Measurements from ENCODE around the gene ASPM. TPM values are rescaled to one million over a fixed set of nuclear protein-coding genes. Genes with fewer than 3 reads are reported as not detected.

ASPM gene
- total and polyA plus RNA-seq, 7 experiments from 2014 or later, result 0.03 to 48.8 (median 0.16) TPM; not detected in 1

- Mint-ChIP-seq H3K9me3 (no peaks in the 10 kb centered on the region), H3K27ac (no peak overlapping the region)
- intact Hi-C loops (cut with micrococcal nuclease), result no loop called here
These were observed 50.3 kb downstream of the ASPM start for GRCh38 chr1:197096137-197096536.

DNA sequence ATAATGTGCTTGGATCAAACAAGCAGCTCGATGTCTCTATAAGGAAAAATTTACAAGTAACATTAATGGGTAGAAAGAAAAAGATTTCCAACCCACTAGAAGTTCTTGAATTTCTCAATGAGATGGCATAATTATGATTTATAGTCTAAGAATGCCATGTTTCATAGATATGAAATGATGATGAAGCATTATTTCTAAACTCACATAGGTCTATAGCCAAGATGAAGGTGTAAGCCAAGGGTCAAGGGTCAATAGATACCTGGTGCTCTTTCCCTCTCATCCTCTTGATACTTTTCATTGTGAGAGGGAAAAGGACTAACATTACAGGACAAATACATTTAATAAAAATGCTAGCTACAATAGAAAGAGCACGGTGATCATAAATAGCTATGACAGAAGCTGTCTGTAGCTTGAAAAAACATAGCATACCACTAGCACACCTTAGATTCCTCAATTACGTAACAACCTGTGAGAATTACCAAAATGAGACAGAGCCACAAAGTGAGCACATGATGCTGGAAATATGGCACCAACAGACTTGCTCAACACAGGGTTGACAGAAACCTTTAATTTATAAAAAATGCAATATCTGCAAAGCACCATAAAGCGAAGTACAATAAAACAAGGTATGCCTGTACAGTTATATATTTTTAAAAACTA is 53.1 kb downstream of the ASPM start:
- CTCF ChIA-PET, result no interaction called here
- no peak overlapping the region for H3K4me3 Mint-ChIP-seq
- POLR2A ChIA-PET, result no interaction called here
- Histone ChIP-seq H3K4me1 (ENCODE audit: control insufficient read depth in 2 of 2, insufficient read depth in 2 of 2, low read length in 2 of 2) (no peaks in the 10 kb centered on the region), H3K4me3 (ENCODE audit: low read length) (no peak overlapping the region), H3K9me3 (ENCODE audit: control insufficient read depth in 2 of 3, low read length in 3 of 3) (no peaks in the 10 kb centered on the region), H3K27ac (ENCODE audit: low read depth, low read length) (no peak overlapping the region), H3K27me3 (ENCODE audit: control insufficient read depth in 2 of 2, insufficient read depth in 2 of 2, low read length in 2 of 2) (no peaks in the 10 kb centered on the region), H3K36me3 (ENCODE audit: control insufficient read depth in 2 of 3, insufficient read depth in 3 of 3, low read length in 3 of 3) (no peaks in the 10 kb centered on the region)
- intact Hi-C loops (cut with micrococcal nuclease), result no loop called here
- H3K4me1 Mint-ChIP-seq, result no peaks in the 10 kb centered on the region
- no peak overlapping the region for H3K27ac Mint-ChIP-seq
- DNase-seq, result no peak
- H3K27me3 Mint-ChIP-seq, result no peaks in the 10 kb centered on the region
- H3K9me3 Mint-ChIP-seq, result no peaks in the 10 kb centered on the region
- no peak for ATAC-seq
- peaks cover 0 to 33% (median 0%) of the 10 kb centered on the region in 5 donors for H3K36me3 Mint-ChIP-seq

More at GRCh38 chr1:197096137-197096536, 50.3 kb downstream of the ASPM start:
- CTCF ChIA-PET, result interaction anchor here (0.6 kb wide), 1 partner anchor 202 kb away, joined by 3 read pairs; no protein-coding TSS in a partner anchor
- H3K4me3 Mint-ChIP-seq, result no peak overlapping the region
- Histone ChIP-seq H3K27ac (ENCODE audit: low read depth, low read length) (no peak overlapping the region), H3K4me1 (ENCODE audit: control insufficient read depth in 2 of 2, insufficient read depth in 2 of 2, low read length in 2 of 2) (no peaks in the 10 kb centered on the region), H3K4me3 (ENCODE audit: low read length) (no peak overlapping the region), H3K36me3 (ENCODE audit: control insufficient read depth in 2 of 3, insufficient read depth in 3 of 3, low read length in 3 of 3) (no peaks in the 10 kb centered on the region), H3K9me3 (ENCODE audit: control insufficient read depth in 2 of 3, low read length in 3 of 3) (no peaks in the 10 kb centered on the region), H3K27me3 (ENCODE audit: control insufficient read depth in 2 of 2, insufficient read depth in 2 of 2, low read length in 2 of 2) (no peaks in the 10 kb centered on the region)
- ATAC-seq, result no peak
- peaks cover 2 to 22% (median 15%) of the 10 kb centered on the region in 7 donors for H3K4me1 Mint-ChIP-seq
- POLR2A ChIA-PET, result no interaction called here
- DNase-seq, result no peak
- peaks cover 0 to 34% (median 0%) of the 10 kb centered on the region in 5 donors for H3K36me3 Mint-ChIP-seq
- H3K27me3 Mint-ChIP-seq, result no peaks in the 10 kb centered on the region

DNA sequence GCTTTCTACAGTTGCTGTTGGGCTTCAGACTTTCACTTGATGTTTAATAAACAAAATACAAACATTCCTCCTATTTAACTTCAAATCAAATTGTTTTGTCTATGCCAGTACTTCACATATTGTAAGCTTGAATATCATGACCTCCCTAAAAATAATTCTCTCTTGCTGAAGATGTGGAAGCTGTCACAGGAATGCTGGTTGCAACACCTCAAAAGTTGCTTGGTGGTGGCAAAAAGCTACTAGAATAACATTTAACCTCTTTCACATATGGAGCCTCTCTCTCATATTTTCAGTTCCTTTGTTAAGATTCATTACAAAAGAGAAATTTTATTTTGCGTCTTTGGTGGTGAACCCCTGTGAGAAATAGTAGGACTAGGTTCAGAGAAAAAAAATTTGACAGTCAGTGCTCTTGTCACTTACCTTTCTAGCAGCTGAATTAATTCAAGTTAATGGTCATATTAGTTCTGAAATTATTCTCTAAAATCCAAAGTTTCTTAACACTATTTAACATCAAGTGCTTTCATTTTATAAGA is 53.9 kb downstream of the ASPM start:
- Mint-ChIP-seq H3K4me3 (no peak overlapping the region), H3K27ac (no peak overlapping the region), H3K4me1 (no peaks in the 10 kb centered on the region), H3K9me3 (no peaks in the 10 kb centered on the region), H3K36me3 (peaks cover 0 to 35% (median 0%) of the 10 kb centered on the region in 5 donors), H3K27me3 (no peaks in the 10 kb centered on the region)
- Histone ChIP-seq H3K4me1 (ENCODE audit: control insufficient read depth in 2 of 2, insufficient read depth in 2 of 2, low read length in 2 of 2) (no peaks in the 10 kb centered on the region), H3K9me3 (ENCODE audit: control insufficient read depth in 2 of 3, low read length in 3 of 3) (no peaks in the 10 kb centered on the region), H3K4me3 (ENCODE audit: low read length) (no peak overlapping the region), H3K27me3 (ENCODE audit: control insufficient read depth in 2 of 2, insufficient read depth in 2 of 2, low read length in 2 of 2) (no peaks in the 10 kb centered on the region), H3K27ac (ENCODE audit: low read depth, low read length) (no peak overlapping the region), H3K36me3 (ENCODE audit: control insufficient read depth in 2 of 3, insufficient read depth in 3 of 3, low read length in 3 of 3) (no peaks in the 10 kb centered on the region)
- ATAC-seq (no peak), DNase-seq (no peak)
- ChIA-PET CTCF (interaction anchor here (0.7 kb wide), 1 partner anchor 13 kb away, joined by 3 read pairs; no protein-coding TSS in a partner anchor), POLR2A (no interaction called here)
- intact Hi-C loops (cut with micrococcal nuclease), result no loop called here

DNA sequence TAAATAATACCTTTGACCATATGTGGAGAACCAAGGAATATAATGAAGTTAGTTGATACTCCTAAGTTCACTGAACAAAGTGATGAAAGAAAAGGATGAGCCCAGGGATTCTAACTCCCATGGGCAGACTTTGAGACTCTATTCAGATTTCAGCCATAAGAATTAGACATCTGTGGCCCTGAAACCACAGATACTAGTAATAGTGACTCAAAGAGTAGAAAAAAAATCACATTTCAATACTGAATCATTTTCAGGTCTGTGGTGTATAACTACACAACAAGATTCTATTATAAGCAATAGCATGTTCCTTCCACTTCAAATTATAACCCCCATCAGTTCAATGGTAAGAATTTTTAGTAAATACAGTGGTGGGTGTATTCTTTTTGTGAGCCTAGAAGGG is 63.0 kb downstream of the ASPM start:
- ATAC-seq (no peak), DNase-seq (no peak)
- Mint-ChIP-seq H3K4me1 (no peaks in the 10 kb centered on the region), H3K4me3 (no peak overlapping the region), H3K9me3 (peaks cover 0 to 34% (median 13%) of the 10 kb centered on the region in 11 donors), H3K36me3 (peaks cover 0 to 56% (median 7%) of the 10 kb centered on the region in 5 donors), H3K27me3 (peaks cover 0 to 8% (median 5%) of the 10 kb centered on the region in 5 donors), H3K27ac (no peak overlapping the region)
- ChIA-PET CTCF (no interaction called here), POLR2A (no interaction called here)
- Histone ChIP-seq H3K4me3 (ENCODE audit: low read length) (no peak overlapping the region), H3K9me3 (ENCODE audit: control insufficient read depth in 2 of 3, low read length in 3 of 3) (peaks cover 0 to 8% (median 0%) of the 10 kb centered on the region in 3 experiments), H3K27me3 (ENCODE audit: control insufficient read depth in 2 of 2, insufficient read depth in 2 of 2, low read length in 2 of 2) (no peaks in the 10 kb centered on the region), H3K4me1 (ENCODE audit: control insufficient read depth in 2 of 2, insufficient read depth in 2 of 2, low read length in 2 of 2) (no peaks in the 10 kb centered on the region), H3K27ac (ENCODE audit: low read depth, low read length) (no peak overlapping the region), H3K36me3 (ENCODE audit: control insufficient read depth in 2 of 3, insufficient read depth in 3 of 3, low read length in 3 of 3) (no peaks in the 10 kb centered on the region)
- intact Hi-C loops (cut with micrococcal nuclease), result no loop called here

DNA sequence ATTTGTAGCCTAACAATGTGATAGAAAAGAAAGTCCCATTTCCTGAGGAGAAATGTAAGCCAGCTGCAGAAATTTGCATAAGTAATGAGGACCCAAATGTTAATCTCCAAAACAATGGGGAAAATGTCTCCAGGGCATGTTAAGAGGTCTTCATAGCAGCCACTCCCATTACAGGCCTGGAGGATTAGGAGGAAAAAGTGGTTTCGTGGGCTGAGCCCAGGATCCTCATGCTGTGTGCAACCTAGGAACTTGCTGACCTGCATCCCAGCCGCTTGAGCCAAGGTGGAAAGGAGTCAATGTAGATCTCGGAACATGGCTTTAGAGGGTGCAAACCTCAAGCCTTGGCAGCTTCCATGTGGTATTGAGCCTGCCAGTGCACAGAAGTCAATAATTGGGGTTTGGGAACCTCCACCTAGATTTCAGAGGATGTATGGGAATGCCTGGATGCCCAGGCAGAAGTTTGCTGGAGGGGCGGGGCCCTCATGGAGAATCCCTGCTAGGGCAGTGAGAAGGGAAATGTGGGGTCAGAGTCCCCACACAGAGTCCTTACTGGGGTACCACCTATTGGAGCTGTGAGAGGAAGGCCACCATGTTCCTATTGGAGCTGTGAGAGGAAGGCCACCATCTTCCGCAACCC is 65.2 kb downstream of the ASPM start:
- ChIA-PET CTCF (no interaction called here), POLR2A (no interaction called here)
- H3K27me3 Mint-ChIP-seq, result peaks cover 0 to 12% (median 6%) of the 10 kb centered on the region in 5 donors
- no peak overlapping the region for H3K4me3 Mint-ChIP-seq
- H3K36me3 ChIP-seq (ENCODE audit: control insufficient read depth in 2 of 3, insufficient read depth in 3 of 3, low read length in 3 of 3), result no peaks in the 10 kb centered on the region
- intact Hi-C loops (cut with micrococcal nuclease), result no loop called here
- no peak overlapping the region for H3K4me3 ChIP-seq (ENCODE audit: low read length)
- peaks cover 0 to 34% (median 13%) of the 10 kb centered on the region in 11 donors for H3K9me3 Mint-ChIP-seq
- H3K36me3 Mint-ChIP-seq, result peaks cover 0 to 51% (median 7%) of the 10 kb centered on the region in 5 donors
- ATAC-seq (no peak), DNase-seq (no peak)
- no peak overlapping the region for H3K27ac Mint-ChIP-seq
- H3K9me3 ChIP-seq (ENCODE audit: control insufficient read depth in 2 of 3, low read length in 3 of 3), result peaks cover 0 to 8% (median 0%) of the 10 kb centered on the region in 3 experiments
- H3K4me1 Mint-ChIP-seq, result no peaks in the 10 kb centered on the region
- no peak overlapping the region for H3K27ac ChIP-seq (ENCODE audit: low read depth, low read length)
- no peaks in the 10 kb centered on the region for H3K27me3 ChIP-seq (ENCODE audit: control insufficient read depth in 2 of 2, insufficient read depth in 2 of 2, low read length in 2 of 2)
- H3K4me1 ChIP-seq (ENCODE audit: control insufficient read depth in 2 of 2, insufficient read depth in 2 of 2, low read length in 2 of 2), result no peaks in the 10 kb centered on the region

DNA sequence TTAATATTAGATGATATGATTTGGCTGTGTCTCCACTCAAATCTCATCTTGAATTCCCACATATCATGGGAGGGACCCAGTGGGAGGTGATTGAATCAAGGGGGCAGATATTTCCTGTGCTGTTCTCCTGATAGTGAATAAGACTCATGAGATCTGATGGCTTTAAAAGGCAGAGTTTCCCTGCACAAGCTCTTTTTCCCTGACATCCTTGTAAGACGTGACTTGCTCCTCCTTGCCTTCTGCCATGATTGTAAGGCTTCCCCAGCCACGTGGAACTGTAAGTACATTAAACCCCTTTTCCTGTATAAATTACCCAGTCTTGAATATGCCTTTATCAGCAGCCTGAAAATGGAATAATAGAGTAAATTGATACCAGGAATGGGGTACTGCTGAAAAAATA is 66.1 kb downstream of the ASPM start:
- H3K27me3 ChIP-seq (ENCODE audit: control insufficient read depth in 2 of 2, insufficient read depth in 2 of 2, low read length in 2 of 2), result no peaks in the 10 kb centered on the region
- no peak overlapping the region for H3K27ac ChIP-seq (ENCODE audit: low read depth, low read length)
- CTCF ChIA-PET, result no interaction called here
- POLR2A ChIA-PET, result no interaction called here
- H3K4me1 ChIP-seq (ENCODE audit: control insufficient read depth in 2 of 2, insufficient read depth in 2 of 2, low read length in 2 of 2), result no peaks in the 10 kb centered on the region
- H3K36me3 ChIP-seq (ENCODE audit: control insufficient read depth in 2 of 3, insufficient read depth in 3 of 3, low read length in 3 of 3), result no peaks in the 10 kb centered on the region
- Mint-ChIP-seq H3K9me3 (peaks cover 0 to 34% (median 13%) of the 10 kb centered on the region in 11 donors), H3K27me3 (peaks cover 0 to 15% (median 6%) of the 10 kb centered on the region in 5 donors), H3K36me3 (peaks cover 0 to 44% (median 7%) of the 10 kb centered on the region in 5 donors), H3K4me3 (no peak overlapping the region), H3K4me1 (no peaks in the 10 kb centered on the region), H3K27ac (no peak overlapping the region)
- peaks cover 0 to 8% (median 0%) of the 10 kb centered on the region in 3 experiments for H3K9me3 ChIP-seq (ENCODE audit: control insufficient read depth in 2 of 3, low read length in 3 of 3)
- ATAC-seq, result no peak
- no peak for DNase-seq
- no peak overlapping the region for H3K4me3 ChIP-seq (ENCODE audit: low read length)
- intact Hi-C loops (cut with micrococcal nuclease), result no loop called here
